Measurements from ENCODE around the gene AMN.
A peak's percentile ranks its signal among the peaks of the same experiment; 100 is the strongest.

Gene AMN

DNA sequence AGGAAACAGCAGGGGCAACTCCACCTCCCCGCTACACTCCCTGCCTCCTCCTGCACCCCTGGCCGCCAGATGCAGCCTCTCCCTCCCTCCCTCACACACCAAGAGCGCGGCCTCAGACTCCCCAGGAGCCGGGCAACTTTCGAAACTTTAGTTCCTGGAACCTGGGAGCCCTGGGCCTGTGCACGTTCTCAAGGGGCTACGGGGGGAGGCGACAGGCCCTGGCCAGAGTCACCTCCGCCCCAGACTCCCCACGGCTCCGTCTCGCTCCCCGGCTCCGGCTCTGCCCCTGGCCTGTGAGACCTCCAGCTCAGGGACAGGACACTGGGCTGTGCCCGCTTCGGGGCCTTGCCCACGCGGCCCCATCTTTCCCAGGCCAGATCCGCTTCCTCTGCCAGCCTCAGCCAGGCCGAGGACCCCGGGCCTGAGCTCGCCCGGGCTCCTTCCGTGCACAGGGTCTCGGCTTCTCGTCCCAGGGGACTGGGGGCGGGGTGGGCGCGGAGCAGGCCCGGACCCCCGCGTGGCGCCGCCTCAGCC lies 5.5 kb downstream of the AMN start:
- DNase-seq (ENCODE audit: low spot score), result no peak

DNA sequence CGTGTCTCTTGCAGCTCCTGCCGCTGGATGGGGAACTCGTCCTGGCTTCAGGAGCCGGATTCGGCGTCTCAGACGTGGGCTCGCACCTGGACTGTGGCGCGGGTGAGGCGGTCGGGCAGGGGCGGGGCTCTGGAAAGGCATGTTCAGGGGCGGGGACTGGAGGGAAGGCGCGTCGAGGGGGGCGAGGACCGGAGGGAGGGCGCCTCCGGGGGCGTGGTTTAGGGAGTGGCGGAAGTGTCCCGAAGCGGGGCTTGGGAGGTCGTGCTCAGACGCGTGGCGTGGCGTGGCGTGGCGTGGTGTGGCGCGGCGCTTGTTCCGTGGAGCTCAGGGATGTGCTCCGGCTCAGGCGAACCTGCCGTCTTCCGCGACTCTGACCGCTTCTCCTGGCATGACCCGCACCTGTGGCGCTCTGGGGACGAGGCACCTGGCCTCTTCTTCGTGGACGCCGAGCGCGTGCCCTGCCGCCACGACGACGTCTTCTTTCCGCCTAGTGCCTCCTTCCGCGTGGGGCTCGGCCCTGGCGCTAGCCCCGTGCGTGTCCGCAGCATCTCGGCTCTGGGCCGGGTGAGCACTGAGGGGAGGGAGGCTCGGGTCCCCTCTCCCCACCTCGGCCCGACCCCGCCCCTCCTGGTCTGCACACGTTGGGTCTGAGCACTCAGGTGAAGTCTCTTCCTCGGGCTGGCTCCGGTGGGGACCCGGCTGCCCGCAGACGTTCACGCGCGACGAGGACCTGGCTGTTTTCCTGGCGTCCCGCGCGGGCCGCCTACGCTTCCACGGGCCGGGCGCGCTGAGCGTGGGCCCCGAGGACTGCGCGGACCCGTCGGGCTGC lies 6.2 kb downstream of the AMN start:
- peak; percentile 77 for DNase-seq (ENCODE audit: low spot score)

DNA sequence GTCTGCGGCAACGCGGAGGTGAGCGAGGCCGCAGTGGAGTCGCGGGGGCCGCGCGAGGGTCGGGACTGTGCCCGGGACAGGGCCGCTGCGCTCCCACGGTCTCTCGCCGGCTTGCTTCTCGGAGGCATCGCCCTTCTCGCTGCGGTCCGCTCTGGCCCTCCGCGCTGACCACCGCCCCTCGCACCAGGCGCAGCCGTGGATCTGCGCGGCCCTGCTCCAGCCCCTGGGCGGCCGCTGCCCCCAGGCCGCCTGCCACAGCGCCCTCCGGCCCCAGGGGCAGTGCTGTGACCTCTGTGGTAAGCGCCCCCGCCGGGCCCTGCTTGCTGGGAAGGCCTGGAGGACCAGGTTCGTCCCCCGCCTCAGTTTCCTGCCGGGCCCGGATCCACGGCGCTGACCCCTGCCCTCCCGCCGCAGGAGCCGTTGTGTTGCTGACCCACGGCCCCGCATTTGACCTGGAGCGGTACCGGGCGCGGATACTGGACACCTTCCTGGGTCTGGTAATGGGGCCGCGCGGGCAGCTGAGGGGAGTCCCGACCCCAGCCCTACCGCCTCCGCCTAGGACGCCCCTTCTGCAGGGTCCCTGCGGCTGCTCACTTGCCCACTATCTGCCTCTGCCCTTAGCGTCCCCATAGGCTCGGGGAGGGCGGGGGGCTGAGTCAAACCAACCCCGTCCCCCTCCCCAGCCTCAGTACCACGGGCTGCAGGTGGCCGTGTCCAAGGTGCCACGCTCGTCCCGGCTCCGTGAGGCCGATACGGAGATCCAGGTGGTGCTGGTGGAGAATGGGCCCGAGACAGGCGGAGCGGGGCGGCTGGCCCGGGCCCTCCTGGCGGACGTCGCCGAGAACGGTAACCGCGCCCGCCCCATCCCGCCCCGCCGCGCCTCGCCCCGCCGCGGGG lies 7.0 kb downstream of the AMN start:
- no peak for DNase-seq (ENCODE audit: low spot score)

DNA sequence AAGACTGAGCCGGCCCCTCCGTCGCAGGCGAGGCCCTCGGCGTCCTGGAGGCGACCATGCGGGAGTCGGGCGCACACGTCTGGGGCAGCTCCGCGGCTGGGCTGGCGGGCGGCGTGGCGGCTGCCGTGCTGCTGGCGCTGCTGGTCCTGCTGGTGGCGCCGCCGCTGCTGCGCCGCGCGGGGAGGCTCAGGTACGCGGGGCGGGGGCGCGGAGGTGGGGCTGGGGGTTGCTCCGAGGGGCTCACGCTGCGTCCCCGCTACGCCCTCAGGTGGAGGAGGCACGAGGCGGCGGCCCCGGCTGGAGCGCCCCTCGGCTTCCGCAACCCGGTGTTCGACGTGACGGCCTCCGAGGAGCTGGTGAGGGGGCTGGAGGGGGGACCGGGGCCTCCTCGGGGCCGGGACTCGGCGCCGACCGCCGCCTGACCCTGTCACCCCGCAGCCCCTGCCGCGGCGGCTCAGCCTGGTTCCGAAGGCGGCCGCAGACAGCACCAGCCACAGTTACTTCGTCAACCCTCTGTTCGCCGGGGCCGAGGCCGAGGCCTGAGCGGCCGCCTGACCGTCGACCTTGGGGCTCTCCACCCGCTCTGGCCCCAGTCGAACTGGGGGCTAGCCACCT lies 7.8 kb downstream of the AMN start:
- DNase-seq (ENCODE audit: low spot score), result no peak

GRCh38 chr14:102930753-102931579 lies 8.5 kb downstream of the AMN start:
- DNase-seq (ENCODE audit: low spot score), result no peak

DNA sequence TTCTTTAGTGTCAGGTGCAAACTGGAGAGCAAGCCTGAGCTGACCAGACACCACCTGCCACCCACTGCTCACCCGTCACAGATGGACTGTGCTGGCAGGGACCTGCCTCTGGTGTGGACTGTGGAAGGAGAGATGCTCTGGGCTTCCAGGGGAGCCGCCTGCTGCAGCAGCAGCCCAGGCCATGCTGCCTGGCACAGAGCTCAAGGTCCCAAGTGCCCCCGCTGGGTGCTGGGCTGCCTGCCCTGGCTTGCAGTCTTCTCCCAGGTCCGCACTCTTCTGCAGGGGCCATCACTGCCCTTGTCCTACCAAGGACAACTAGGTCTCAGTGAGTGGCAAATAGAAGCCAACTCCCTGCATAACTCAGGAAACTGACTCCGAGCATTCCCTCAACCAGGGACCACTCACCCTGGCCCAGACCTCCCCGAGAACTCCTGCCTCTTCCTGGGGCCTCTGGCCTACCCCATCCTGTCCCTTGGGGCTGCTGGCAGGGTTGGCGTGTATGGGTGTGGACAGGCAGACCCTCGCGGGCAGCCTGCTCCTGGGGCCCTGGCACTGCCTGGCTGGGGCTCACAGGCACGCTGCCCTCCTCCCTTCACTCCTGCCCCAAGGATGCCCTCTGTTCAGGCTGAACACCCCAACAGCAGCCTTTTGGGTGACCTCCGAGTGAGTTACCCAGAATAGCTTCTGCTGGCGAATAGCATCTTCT lies 9.3 kb downstream of the AMN start:
- DNase-seq (ENCODE audit: low spot score), result no peak

DNA sequence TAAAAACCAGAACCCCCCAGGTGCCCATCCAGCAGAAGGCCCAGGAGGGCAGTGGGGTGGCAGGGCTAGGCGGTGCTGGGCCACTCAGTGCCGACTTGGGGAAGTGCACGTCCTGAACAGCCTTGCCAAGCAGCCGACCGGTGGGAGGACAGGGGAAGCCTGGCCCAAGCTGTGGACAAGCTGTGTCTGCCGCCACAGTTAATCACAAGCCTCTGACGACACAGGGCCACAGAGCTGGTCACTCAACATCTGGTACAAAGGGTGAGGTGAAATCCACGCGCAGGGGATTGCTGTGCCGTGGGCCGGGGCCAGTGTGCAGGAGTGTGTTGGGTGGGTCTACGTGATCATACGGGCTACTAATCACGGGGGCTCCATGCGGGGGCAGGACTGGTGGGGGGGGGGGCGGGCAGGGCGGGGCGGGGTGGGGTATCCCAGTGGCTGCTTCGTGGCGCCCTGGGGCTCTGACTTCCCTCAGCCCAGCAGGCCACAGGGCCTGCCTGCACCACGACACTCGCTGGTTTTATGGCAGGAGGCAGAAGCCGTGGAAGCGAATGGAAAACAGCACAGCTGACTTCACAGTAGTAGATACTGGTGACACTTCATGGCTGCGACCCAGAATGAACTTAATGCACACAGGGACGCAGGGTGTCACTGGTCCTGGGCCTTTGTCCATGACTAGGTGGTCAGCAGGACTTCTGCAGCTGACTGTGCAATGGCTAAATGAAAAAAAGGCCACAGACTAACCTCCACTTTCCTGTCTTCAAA lies 10.2 kb downstream of the AMN start:
- no peak for DNase-seq (ENCODE audit: low spot score)

- no peak for DNase-seq (ENCODE audit: low spot score)
Measured at GRCh38 chr14:102933618-102934231, 11.3 kb downstream of the AMN start.

DNA sequence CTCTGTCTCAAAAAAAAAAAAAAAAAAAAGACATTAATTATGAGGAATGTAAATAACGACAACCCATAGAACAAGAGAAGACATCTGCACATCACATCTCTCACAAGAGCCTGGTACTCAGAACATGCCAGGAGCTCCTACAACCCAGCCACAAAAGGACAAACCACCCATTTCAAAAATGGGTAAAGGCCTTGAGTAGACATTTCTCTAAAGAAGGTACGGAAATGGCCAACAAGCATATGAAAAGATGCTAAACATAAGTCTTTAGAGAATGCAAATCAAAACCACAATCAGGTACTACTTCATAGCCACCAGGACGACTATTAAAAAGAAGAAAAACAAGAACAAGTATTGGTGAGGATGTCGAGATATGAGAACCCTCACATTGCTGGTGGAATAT lies 13.3 kb downstream of the AMN start:
- no peak for DNase-seq (ENCODE audit: low spot score)

GRCh38 chr14:102937331-102938175 lies 15.1 kb downstream of the AMN start:
- DNase-seq (ENCODE audit: low spot score), result no peak

DNA sequence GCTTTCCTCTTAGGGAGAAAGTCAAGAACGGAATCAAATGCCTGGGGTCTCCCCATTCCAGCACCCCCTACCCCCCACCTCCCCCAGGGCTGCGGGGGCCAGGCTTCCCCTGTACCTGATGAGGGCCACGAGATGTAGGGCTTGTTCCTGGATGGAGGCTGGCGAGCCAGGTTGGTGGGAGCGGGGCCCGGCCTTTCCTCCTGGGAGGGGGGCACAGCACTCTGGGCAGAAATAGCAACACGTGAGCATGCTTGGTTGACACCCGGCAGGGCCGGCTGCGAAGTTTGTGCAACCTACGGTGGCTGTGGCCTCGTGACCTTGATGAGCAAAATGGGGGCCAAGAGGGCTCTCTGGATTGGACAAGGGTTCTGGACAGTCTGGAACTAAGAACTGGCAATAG lies 15.7 kb downstream of the AMN start:
- no peak for DNase-seq (ENCODE audit: low spot score)

DNA sequence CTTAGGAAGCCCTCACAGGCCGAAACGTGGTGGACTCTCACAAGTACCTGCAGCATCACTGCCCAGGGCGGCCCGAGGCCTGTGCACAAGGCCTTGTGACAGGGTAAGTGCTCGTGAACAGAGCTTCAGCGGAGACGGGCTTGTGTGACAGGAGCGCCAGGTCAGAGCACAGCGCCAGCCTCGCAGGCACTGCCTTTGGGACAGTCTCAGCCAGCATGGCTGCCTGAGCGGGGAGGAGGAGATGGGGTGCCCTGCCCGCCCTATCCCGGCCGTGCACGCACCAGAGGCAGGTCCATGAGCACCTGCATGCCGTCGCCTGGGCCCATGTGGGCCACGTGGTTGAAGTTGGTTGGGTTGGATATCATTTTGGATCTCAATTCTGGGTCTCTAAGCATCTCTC lies 16.9 kb downstream of the AMN start:
- no peak for DNase-seq (ENCODE audit: low spot score)

- no peak for DNase-seq (ENCODE audit: low spot score)
Measured at GRCh38 chr14:102939820-102940561, 17.5 kb downstream of the AMN start.

DNA sequence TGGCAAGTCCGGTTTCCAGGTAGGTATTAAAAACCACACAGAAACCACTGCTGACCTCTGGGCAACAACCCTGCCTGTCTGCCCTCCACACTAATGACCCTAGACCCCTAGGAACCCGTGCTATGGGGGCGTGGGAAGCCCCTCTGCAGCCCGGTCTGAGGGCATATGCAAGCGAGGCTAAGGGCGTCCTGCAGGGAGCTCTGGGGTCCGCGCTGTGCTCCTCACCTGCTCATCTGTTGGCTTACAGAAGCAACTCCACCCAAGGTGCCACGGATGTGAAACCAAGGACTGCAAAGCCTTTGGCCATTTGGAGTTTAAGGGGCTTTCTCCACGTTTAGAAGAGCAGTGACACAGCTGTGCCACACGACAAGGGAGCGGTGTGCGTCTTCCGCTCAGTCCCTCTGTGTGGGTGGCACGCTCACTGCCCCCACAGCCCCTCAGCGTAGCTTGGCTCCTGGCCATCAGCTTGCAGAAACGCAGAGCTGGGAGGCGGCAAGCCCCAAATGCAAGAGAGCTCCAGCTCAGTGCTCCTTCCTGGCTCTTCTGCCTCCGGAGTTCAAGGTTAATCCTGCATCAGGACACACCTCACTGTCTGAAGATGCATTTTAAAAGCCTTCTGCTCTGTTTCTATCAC lies 18.4 kb downstream of the AMN start:
- DNase-seq (ENCODE audit: low spot score), result no peak

GRCh38 chr14:102941419-102942011 lies 19.1 kb downstream of the AMN start:
- no peak for DNase-seq (ENCODE audit: low spot score)

DNA sequence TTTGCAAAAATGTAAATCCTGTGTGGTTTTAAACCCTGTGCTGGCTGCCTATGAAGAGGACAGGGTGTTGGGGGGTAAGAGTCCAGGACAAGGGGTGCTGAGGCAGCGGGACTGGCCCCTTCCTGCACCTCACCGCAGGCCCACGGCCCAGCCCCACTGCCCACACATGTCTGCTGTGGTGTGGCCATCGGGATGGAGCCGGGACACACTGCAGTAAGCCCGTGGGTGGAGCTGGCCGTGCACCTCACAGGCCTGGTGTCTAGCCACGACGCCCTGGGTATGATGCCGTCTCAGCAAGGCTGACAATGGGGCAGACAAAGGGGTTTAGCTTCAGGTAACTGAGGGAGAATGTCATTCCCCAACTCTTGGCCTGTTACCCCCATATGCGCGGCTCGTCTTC lies 19.6 kb downstream of the AMN start:
- no peak for DNase-seq (ENCODE audit: low spot score)

- no peak for DNase-seq (ENCODE audit: low spot score)
Measured at GRCh38 chr14:102943454-102943853, 21.0 kb downstream of the AMN start.

Measured in left forelimb (tissue), 1 donor.